GM12878 (cell line): ENCODE measurements around the gene TECR. TPM values are rescaled to one million over a fixed set of nuclear protein-coding genes. Genes with fewer than 3 reads are reported as not detected.

Experiments
- ATAC-seq: fragments of 200-7000 bp; cut with Tn5 transposase; 3 replicates; pipeline ENCODE4 v1.9.1; 2020; ENCODE audit warnings: mild to moderate bottlenecking, moderate library complexity
- BruUV-seq: library from RNA; stranded (reverse); fragments of 400-500 nt; replicated peaks from 2 replicates; lab custom pipeline; 2021; lab: Mats Ljungman, UMichigan
- CTCF ChIA-PET: fragments of 300-600 bp; sonication (Branson Sonifier 250); formaldehyde crosslinking; extraction: SDS; loops from one replicate; lab custom pipeline; 2021; ENCODE audit warnings: inconsistent platforms; lab: Yijun Ruan, JAX
- POLR2A ChIA-PET: fragments of 350-600 bp; formaldehyde crosslinking; extraction: SDS; loops from one replicate; lab custom pipeline; 2021; ENCODE audit warnings: inconsistent platforms; lab: Charles Lee
- RAD21 ChIA-PET: fragments of 300-600 bp; sonication (Branson Sonifier 250); formaldehyde crosslinking; loops from one replicate; lab custom pipeline; 2023; ENCODE audit warnings: antibody characterized with exemption; ENCODE audit not compliant: unreplicated experiment; lab: Charles Lee
- SMC1A ChIA-PET: fragments of 300-600 bp; sonication (Branson Sonifier 250); formaldehyde crosslinking; loops from one replicate; lab custom pipeline; 2023; ENCODE audit not compliant: unreplicated experiment, uncharacterized antibody; lab: Charles Lee
- DNase-seq: peaks from one replicate; pipeline ENCODE4 v3.0.0-alpha.2; 2011; ENCODE audit warnings: low read depth, low spot score
- FAIRE-seq: peaks from 3 replicates; lab custom pipeline; 2011; peaks lifted over from hg19 to GRCh38; lab: Jason Lieb, UNC
- H2AFZ ChIP-seq: 2 replicates; pipeline ENCODE4 v1.6.0; 2011; ENCODE audit warnings: low read depth, low read length, control low read depth; ENCODE audit not compliant: control insufficient read depth
- H3K27ac ChIP-seq: 2 replicates; pipeline ENCODE4 v1.5.1; 2011; ENCODE audit warnings: control low read depth; ENCODE audit not compliant: control insufficient read depth, insufficient read depth
- H3K27me3 ChIP-seq, 2 experiments: replicated peaks in 1 of 2; 2 replicates each; pipeline versions ENCODE4 v1.6.0 to v1.6.1; 2011; ENCODE audit warnings: low read length in 1 of 2; ENCODE audit not compliant: control insufficient read depth in 2 of 2, insufficient read depth in 2 of 2
- H3K36me3 ChIP-seq, 2 experiments: 2 replicates each; pipeline ENCODE4 v1.5.1; 2011; ENCODE audit warnings: low read length in 1 of 2; ENCODE audit not compliant: control insufficient read depth in 2 of 2, insufficient read depth in 2 of 2
- H3K4me1 ChIP-seq: 2 replicates; pipeline ENCODE4 v1.6.1; 2011; ENCODE audit warnings: mild to moderate bottlenecking, low read length, moderate library complexity, mixed read lengths; ENCODE audit not compliant: control insufficient read depth, insufficient read depth
- H3K4me2 ChIP-seq: 2 replicates; pipeline ENCODE4 v1.6.0; 2011; ENCODE audit warnings: control low read depth; ENCODE audit not compliant: control insufficient read depth, insufficient read depth
- H3K4me3 ChIP-seq: fragments of 200-600 bp; sonication (generic); 2 replicates; pipeline ENCODE4 v1.5.1; 2016
- H3K79me2 ChIP-seq: 2 replicates; pipeline ENCODE4 v1.6.0; 2011; ENCODE audit warnings: low read length; ENCODE audit not compliant: control insufficient read depth, insufficient read depth
- H3K9ac ChIP-seq: 2 replicates; pipeline ENCODE4 v1.8.0; 2011; ENCODE audit warnings: low read length, control low read depth, mixed read lengths; ENCODE audit not compliant: control insufficient read depth, insufficient read depth
- H3K9me3 ChIP-seq: replicated peaks from 3 replicates; pipeline ENCODE4 v1.5.1; 2011; ENCODE audit warnings: mild to moderate bottlenecking, low read length; ENCODE audit not compliant: control insufficient read depth, insufficient read depth
- H4K20me1 ChIP-seq: 2 replicates; pipeline ENCODE4 v1.6.0; 2011; ENCODE audit not compliant: control insufficient read depth, insufficient read depth
- BCL3 ChIP-seq: IDR thresholded peaks from 2 replicates; pipeline ENCODE4 v1.6.1; 2011; ENCODE audit warnings: borderline replicate concordance, low read depth, mild to moderate bottlenecking, moderate library complexity, low read length; ENCODE audit not compliant: insufficient read depth, poor library complexity, severe bottlenecking
- CREM ChIP-seq: IDR thresholded peaks from 2 replicates; pipeline ENCODE4 v1.6.1; 2014; ENCODE audit warnings: antibody characterized with exemption, low read depth
- E4F1 ChIP-seq: fragments of 450-650 bp; IDR thresholded peaks from 2 replicates; pipeline ENCODE4 v1.6.1; 2018; ENCODE audit warnings: borderline replicate concordance, mild to moderate bottlenecking; ENCODE audit not compliant: partially characterized antibody
- FOS ChIP-seq: IDR thresholded peaks from 3 replicates; pipeline ENCODE4 v1.6.1; 2011; ENCODE audit warnings: borderline replicate concordance; ENCODE audit not compliant: insufficient read length; ENCODE audit errors: extremely low read depth
- HDAC2 ChIP-seq: fragments of 200-600 bp; sonication (generic); IDR thresholded peaks from 2 replicates; pipeline ENCODE4 v1.6.1; 2017
- IKZF1 ChIP-seq: fragments of 450-650 bp; conservative IDR thresholded peaks from 2 replicates; pipeline ENCODE4 v1.6.1; 2017; ENCODE audit warnings: antibody characterized with exemption, mild to moderate bottlenecking
- JUND ChIP-seq: IDR thresholded peaks from 2 replicates; pipeline ENCODE4 v1.6.1; 2012; ENCODE audit warnings: low read depth, mild to moderate bottlenecking, low read length, improper control_type of control experiment, moderate library complexity
- LARP7 ChIP-seq: fragments of 450-650 bp; IDR thresholded peaks from 2 replicates; pipeline ENCODE4 v1.6.1; 2017; ENCODE audit warnings: mild to moderate bottlenecking
- MAX ChIP-seq: IDR thresholded peaks from 2 replicates; pipeline ENCODE4 v1.6.1; 2012; ENCODE audit warnings: low read depth, low read length, improper control_type of control experiment
- MYB ChIP-seq: fragments of 150-350 bp; IDR thresholded peaks from 2 replicates; pipeline ENCODE4 v1.6.1; 2014; ENCODE audit warnings: mild to moderate bottlenecking, low read depth, low read length, borderline replicate concordance
- NFYB ChIP-seq: IDR thresholded peaks from 2 replicates; pipeline ENCODE4 v1.6.1; 2011; ENCODE audit warnings: low read depth, mild to moderate bottlenecking, low read length, improper control_type of control experiment, moderate library complexity; ENCODE audit not compliant: insufficient read depth
- NRF1 ChIP-seq: conservative IDR thresholded peaks from 2 replicates; pipeline ENCODE4 v1.6.1; 2011; ENCODE audit warnings: mild to moderate bottlenecking, low read depth, low read length, improper control_type of control experiment
- POLR2A ChIP-seq: IDR thresholded peaks from 2 replicates; pipeline ENCODE4 v1.6.1; 2011; ENCODE audit warnings: low read depth, mild to moderate bottlenecking, low read length
- POLR2AphosphoS5 ChIP-seq: IDR thresholded peaks from 2 replicates; pipeline ENCODE4 v1.6.1; 2011; ENCODE audit warnings: mild to moderate bottlenecking, low read length, inconsistent platforms
- PRDM15 ChIP-seq: fragments of 450-650 bp; formaldehyde crosslinking; IDR thresholded peaks from 2 replicates; pipeline ENCODE4 v1.4.0; 2020; ENCODE audit warnings: mild to moderate bottlenecking, moderate library complexity
- RBBP5 ChIP-seq: fragments of 200-600 bp; sonication (generic); conservative IDR thresholded peaks from 2 replicates; pipeline ENCODE4 v1.6.1; 2016
- ZBED1 ChIP-seq: IDR thresholded peaks from 2 replicates; pipeline ENCODE4 v1.6.1; 2016; ENCODE audit warnings: borderline replicate concordance
- WGBS: methylation state at CpG from one replicate; pipeline ENCODE4 v1.1.6; 2016; ENCODE audit warnings: low lambda C conversion rate; ENCODE audit not compliant: insufficient replicate concordance, insufficient coverage; ENCODE audit errors: missing lambda C conversion rate; 5-methylcytosine and 5-hydroxymethylcytosine counted together
- in situ Hi-C: fragments of 300-500 bp; cut with MboI; formaldehyde crosslinking; loops from 9 replicates; pipeline ENCODE4 v1.14.3; 2018; ENCODE audit warnings: mixed read lengths
- intact Hi-C: fragments of 100-400 bp; cut with micrococcal nuclease; formaldehyde crosslinking; loops from one replicate; pipeline ENCODE4 v1.14.2; 2022; ENCODE audit not compliant: unreplicated experiment
- polyA plus RNA-seq, 11 experiments: library from polyadenylated mRNA; depleted of rRNA in 4 of 11; unstranded in 6 of 11; stranded (reverse) in 5 of 11; fragments of >200 nt; fragmentation: Nextera tagmentation in 4 of 11; fragmentation: Illumina TruSeq in 1 of 11; extraction: Ambion mirVana in 4 of 11; extraction: Trizol in 1 of 11; gene quantifications; 1 replicate in 1 of 11; 2 replicates in 10 of 11; pipeline versions ENCODE4 v1.2.1 to v1.2.3, GENCODE V29; 2011 to 2016; ENCODE audit warnings: inconsistent platforms in 2 of 11, missing spikeins in 2 of 11, low read depth in 1 of 11
- total RNA-seq, 4 experiments: library from RNA; depleted of rRNA in 3 of 4; stranded (reverse); fragments of >200 nt in 3 of 4; fragmentation: Illumina TruSeq in 1 of 4; extraction: Trizol in 1 of 4; gene quantifications; 2 replicates each; pipeline versions ENCODE4 v1.2.1 to v1.2.3, GENCODE V29; 2013 to 2021

Gene TECR
- total and polyA plus RNA-seq, 10 of the 15 experiments (the other 5 are each of a cell fraction or from before 2014, with no cell fraction given), result 9.6 to 157 (median 64.2) TPM

GRCh38 chr19:14496834-14497227, 32.6 kb upstream of the TECR start:
- Histone ChIP-seq H3K27me3 (no peaks in the 10 kb centered on the region), H3K27ac (no peak overlapping the region), H2AFZ (peak overlapping the region; percentile 97; the same call in 1 of the 2 replicates), H3K36me3 (no peaks in the 10 kb centered on the region), H3K4me1 (peaks cover 2% of the 10 kb centered on the region; the same call in 1 of the 2 replicates), H3K4me3 (no peak overlapping the region), H3K4me2 (peak overlapping the region; percentile 89), H3K9ac (no peak overlapping the region), H3K79me2 (no peaks in the 10 kb centered on the region), H4K20me1 (no peaks in the 10 kb centered on the region), H3K9me3 (no peaks in the 10 kb centered on the region)
- ChIA-PET RAD21 (no interaction called here), POLR2A (interaction anchor here (1.2 kb wide), 1 partner anchor 9 kb away, joined by 5 read pairs; no protein-coding TSS in a partner anchor), SMC1A (interaction anchor here (1.3 kb wide), 1 partner anchor 13 kb away, joined by 3 read pairs; no protein-coding TSS in a partner anchor), CTCF (interaction anchor here (1.7 to 2.1 kb wide), 4 partner anchors 9 to 60 kb away, joined by 5 to 10 read pairs (median 7); no protein-coding TSS in a partner anchor)
- in situ Hi-C loops, result no loop called here
- no peak for TF ChIP-seq MAX
- no peak for TF ChIP-seq FOS
- TF ChIP-seq RBBP5, result no peak
- no peak for TF ChIP-seq E4F1
- TF ChIP-seq NRF1, result no peak
- no peak for TF ChIP-seq IKZF1
- TF ChIP-seq JUND, result no peak
- TF ChIP-seq ZBED1, result no peak
- TF ChIP-seq BCL3, result no peak
- TF ChIP-seq NFYB, result no peak
- TF ChIP-seq CREM, result no peak
- no peak for TF ChIP-seq LARP7
- TF ChIP-seq POLR2AphosphoS5, result no peak
- TF ChIP-seq PRDM15 (CRISPR knock-in tag), result no peak
- no peak for TF ChIP-seq HDAC2
- TF ChIP-seq MYB, result no peak
- no peak for TF ChIP-seq POLR2A
- ATAC-seq, result no peak
- intact Hi-C loops, result no loop called here
- WGBS, result 72% methylated on average over 7 of the region's 7 CpGs
- FAIRE-seq, result peak; percentile 7
- BruUV-seq, result no TSS peak
- no peak for DNase-seq
